Measurements from ENCODE around the gene STIL.

STIL gene

DNA sequence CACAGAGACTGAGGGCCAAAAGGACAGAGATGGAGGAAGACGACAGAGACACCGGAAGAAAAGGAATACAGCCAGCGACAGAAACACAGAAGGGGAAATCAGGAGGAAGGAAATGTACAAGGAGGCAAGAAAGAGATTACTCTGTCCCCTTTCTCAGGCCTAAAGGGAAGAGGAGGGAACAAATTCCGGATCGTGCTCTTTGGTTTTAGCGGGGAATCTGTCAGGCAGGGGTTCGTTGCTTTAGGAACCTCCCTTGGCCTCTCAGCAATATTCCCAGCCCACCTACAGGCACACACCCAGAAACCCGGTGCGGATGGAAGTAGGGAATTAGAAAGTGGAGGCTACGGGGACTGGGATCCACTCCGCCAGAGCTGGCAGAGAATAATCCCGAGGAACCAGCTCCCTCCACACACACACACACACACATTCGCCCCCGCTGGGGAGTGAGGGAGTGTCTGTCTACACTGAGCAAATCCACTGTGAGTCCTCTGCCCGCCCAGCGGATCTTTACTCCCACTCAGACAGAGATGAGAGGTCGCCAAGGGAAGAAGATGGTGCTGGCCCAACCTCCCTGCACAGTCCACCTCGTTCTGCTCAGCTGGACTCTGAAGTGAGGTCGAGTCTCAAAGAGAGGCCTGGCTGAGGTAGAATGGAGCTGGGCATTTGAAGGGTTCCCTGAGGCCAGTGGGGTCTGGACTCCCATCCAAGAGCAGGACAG, 87.7 kb downstream of the STIL start:
- no peak overlapping the region for H3K27ac ChIP-seq (replicated peaks)
- no peak overlapping the region for H3K4me3 ChIP-seq (replicated peaks; ENCODE audit: insufficient read depth, low read length)
- DNase-seq (ENCODE audit: low read depth in 1 of 2, low spot score in 1 of 2), result no peak
- TF ChIP-seq POLR2AphosphoS5 (IDR thresholded peaks at IDR 0.05; ENCODE audit: low read depth) (no peak), REST (IDR thresholded peaks at IDR 0.05; ENCODE audit: insufficient replicate concordance, low read depth) (no peak), SPI1 (IDR thresholded peaks at IDR 0.05; ENCODE audit: borderline replicate concordance, low read depth) (no peak), GABPA (IDR thresholded peaks at IDR 0.05; ENCODE audit: low read depth) (no peak)
- TF ChIP-seq, protein P1, sequence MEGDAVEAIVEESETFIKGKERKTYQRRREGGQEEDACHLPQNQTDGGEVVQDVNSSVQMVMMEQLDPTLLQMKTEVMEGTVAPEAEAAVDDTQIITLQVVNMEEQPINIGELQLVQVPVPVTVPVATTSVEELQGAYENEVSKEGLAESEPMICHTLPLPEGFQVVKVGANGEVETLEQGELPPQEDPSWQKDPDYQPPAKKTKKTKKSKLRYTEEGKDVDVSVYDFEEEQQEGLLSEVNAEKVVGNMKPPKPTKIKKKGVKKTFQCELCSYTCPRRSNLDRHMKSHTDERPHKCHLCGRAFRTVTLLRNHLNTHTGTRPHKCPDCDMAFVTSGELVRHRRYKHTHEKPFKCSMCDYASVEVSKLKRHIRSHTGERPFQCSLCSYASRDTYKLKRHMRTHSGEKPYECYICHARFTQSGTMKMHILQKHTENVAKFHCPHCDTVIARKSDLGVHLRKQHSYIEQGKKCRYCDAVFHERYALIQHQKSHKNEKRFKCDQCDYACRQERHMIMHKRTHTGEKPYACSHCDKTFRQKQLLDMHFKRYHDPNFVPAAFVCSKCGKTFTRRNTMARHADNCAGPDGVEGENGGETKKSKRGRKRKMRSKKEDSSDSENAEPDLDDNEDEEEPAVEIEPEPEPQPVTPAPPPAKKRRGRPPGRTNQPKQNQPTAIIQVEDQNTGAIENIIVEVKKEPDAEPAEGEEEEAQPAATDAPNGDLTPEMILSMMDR (IDR thresholded peaks at IDR 0.05; ENCODE audit: insufficient read depth, low read length), result no peak
- peaks cover 74% of the 10 kb centered on the region for H3K27me3 ChIP-seq (ENCODE audit: insufficient read depth, poor library complexity, severe bottlenecking)

DNA sequence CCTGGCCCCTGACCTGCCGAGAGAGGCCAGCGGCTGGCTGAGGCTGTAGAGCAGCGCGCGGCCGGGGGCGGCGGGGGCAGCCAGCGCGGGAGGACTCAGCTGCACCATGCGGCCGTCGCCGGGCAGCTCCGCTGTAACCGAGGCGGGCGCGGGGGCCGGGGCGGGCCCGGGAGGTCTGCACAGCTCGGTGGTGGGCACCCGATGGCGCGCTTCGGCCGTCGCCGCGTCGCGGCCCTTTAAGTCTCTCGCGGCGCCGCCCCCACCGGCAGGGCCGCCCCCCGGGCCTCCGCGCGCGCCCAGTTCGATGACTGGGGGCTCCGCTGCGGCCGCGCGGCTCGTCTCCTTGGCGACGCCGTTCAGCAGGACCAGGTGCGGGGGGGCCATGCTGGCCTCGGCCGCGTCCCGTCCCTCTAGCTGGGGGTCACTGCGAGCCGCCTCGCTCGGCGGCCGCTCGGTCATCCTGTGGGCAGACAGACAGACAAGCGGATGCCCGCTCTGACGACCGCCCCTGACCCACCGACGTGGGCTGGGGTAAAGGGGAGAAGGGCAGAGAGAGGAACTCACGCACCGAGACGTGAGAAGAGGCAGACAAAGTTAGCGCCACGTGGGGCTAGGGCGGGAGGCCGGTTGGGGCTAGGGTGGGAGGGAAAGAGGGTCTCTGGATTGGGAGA, 88.4 kb downstream of the STIL start:
- TF ChIP-seq POLR2AphosphoS5 (IDR thresholded peaks at IDR 0.05; ENCODE audit: low read depth) (no peak), REST (IDR thresholded peaks at IDR 0.05; ENCODE audit: insufficient replicate concordance, low read depth) (no peak), GABPA (IDR thresholded peaks at IDR 0.05; ENCODE audit: low read depth) (no peak), SPI1 (IDR thresholded peaks at IDR 0.05; ENCODE audit: borderline replicate concordance, low read depth) (no peak)
- TF ChIP-seq, protein P1 (IDR thresholded peaks at IDR 0.05; ENCODE audit: insufficient read depth, low read length), result no peak
- no peak for DNase-seq (ENCODE audit: low read depth in 1 of 2, low spot score in 1 of 2)
- no peak overlapping the region for H3K27ac ChIP-seq (replicated peaks)
- H3K27me3 ChIP-seq (ENCODE audit: insufficient read depth, poor library complexity, severe bottlenecking), result peaks cover 68% of the 10 kb centered on the region
- no peak overlapping the region for H3K4me3 ChIP-seq (replicated peaks; ENCODE audit: insufficient read depth, low read length)

- H3K27ac ChIP-seq (replicated peaks), result no peak overlapping the region
- DNase-seq (ENCODE audit: low read depth in 1 of 2, low spot score in 1 of 2), result no peak
- no peak overlapping the region for H3K4me3 ChIP-seq (replicated peaks; ENCODE audit: insufficient read depth, low read length)
- TF ChIP-seq REST (IDR thresholded peaks at IDR 0.05; ENCODE audit: insufficient replicate concordance, low read depth) (no peak), SPI1 (IDR thresholded peaks at IDR 0.05; ENCODE audit: borderline replicate concordance, low read depth) (no peak), GABPA (IDR thresholded peaks at IDR 0.05; ENCODE audit: low read depth) (no peak), POLR2AphosphoS5 (IDR thresholded peaks at IDR 0.05; ENCODE audit: low read depth) (no peak)
- TF ChIP-seq, protein P1 (IDR thresholded peaks at IDR 0.05; ENCODE audit: insufficient read depth, low read length), result no peak
- peaks cover 60% of the 10 kb centered on the region for H3K27me3 ChIP-seq (ENCODE audit: insufficient read depth, poor library complexity, severe bottlenecking)
Measured at GRCh38 chr1:47224676-47225399, 89.1 kb downstream of the STIL start.
